Spinal cord (tissue), 10 donors: ENCODE measurements around the gene NR2C2. TPM values are rescaled to one million over a fixed set of nuclear protein-coding genes. Genes with fewer than 3 reads are reported as not detected.
A peak's percentile ranks its signal among the peaks of the same experiment; 100 is the strongest.

ENCODE experiments used
- DNase-seq, 6 donors: peaks; one replicate each; pipeline versions ENCODE4 v3.0.0 to v3.0.0-alpha.2; 2013 to 2015; ENCODE audit warnings: low spot score in 6 of 6, low read depth in 4 of 6
- H3K27ac ChIP-seq: one replicate; pipeline ENCODE4 v1.5.1; 2013; ENCODE audit warnings: low read depth, low read length, control low read depth
- H3K27me3 ChIP-seq: one replicate; pipeline ENCODE4 v1.6.1; 2013; ENCODE audit warnings: low read length; ENCODE audit not compliant: control insufficient read depth, insufficient read depth
- H3K36me3 ChIP-seq: one replicate; pipeline ENCODE4 v1.6.1; 2013; ENCODE audit warnings: low read length; ENCODE audit not compliant: control insufficient read depth, insufficient read depth
- H3K4me1 ChIP-seq: one replicate; pipeline ENCODE4 v1.6.1; 2013; ENCODE audit warnings: low read length; ENCODE audit not compliant: control insufficient read depth, insufficient read depth
- H3K4me3 ChIP-seq: one replicate; pipeline ENCODE4 v1.5.1; 2013; ENCODE audit warnings: low read depth, low read length, control low read depth
- H3K9me3 ChIP-seq: one replicate; pipeline ENCODE4 v1.6.1; 2013; ENCODE audit warnings: low read length; ENCODE audit not compliant: control insufficient read depth, insufficient read depth
- WGBS: methylation state at CpG from one replicate; pipeline ENCODE4 v1.1.5; 2013; ENCODE audit warnings: missing lambda C conversion rate; ENCODE audit not compliant: insufficient coverage; 5-methylcytosine and 5-hydroxymethylcytosine counted together
- polyA plus RNA-seq, 2 donors: library from polyadenylated mRNA; unstranded; fragments of 120-200 nt; gene quantifications; one replicate each; pipeline ENCODE4 v1.2.1, GENCODE V29; 2013; ENCODE audit not compliant: insufficient read length in 2 of 2
- total RNA-seq, 2 donors: library from RNA; depleted of rRNA in 1 of 2; stranded (reverse); fragments of 120-200 nt in 1 of 2; fragments of >200 nt in 1 of 2; gene quantifications; one replicate each; pipeline versions ENCODE4 v1.2.3 to v1.2.4, GENCODE V29; 2013 to 2014
- donor health status: healthy.

Gene NR2C2
- total and polyA plus RNA-seq, 4 donors, result 41.4 to 56.5 (median 53.4) TPM

- Histone ChIP-seq H3K27me3 (no peaks in the 10 kb centered on the region), H3K4me3 (no peak overlapping the region), H3K27ac (no peak overlapping the region), H3K9me3 (no peaks in the 10 kb centered on the region), H3K4me1 (peaks cover 7% of the 10 kb centered on the region), H3K36me3 (peaks cover 3% of the 10 kb centered on the region)
- 21% methylated on average over 10 of the region's 10 CpGs for WGBS
- DNase-seq, result peak; percentile 72 to 96 (median 78)
Measured at GRCh38 chr3:14921034-14921616, 26.3 kb upstream of the NR2C2 start.

- DNase-seq, result no peak
- H3K36me3 ChIP-seq, result peaks cover 3% of the 10 kb centered on the region
- H3K4me3 ChIP-seq, result no peak overlapping the region
- peaks cover 7% of the 10 kb centered on the region for H3K4me1 ChIP-seq
- H3K27me3 ChIP-seq, result no peaks in the 10 kb centered on the region
- WGBS, result 81% methylated on average over 14 of the region's 21 CpGs
- no peaks in the 10 kb centered on the region for H3K9me3 ChIP-seq
- H3K27ac ChIP-seq, result no peak overlapping the region
Measured at GRCh38 chr3:14921811-14922705, 25.3 kb upstream of the NR2C2 start.

GRCh38 chr3:14922863-14923262, 24.5 kb upstream of the NR2C2 start:
- peaks cover 3% of the 10 kb centered on the region for H3K36me3 ChIP-seq
- H3K4me1 ChIP-seq, result peaks cover 7% of the 10 kb centered on the region
- DNase-seq, result no peak
- H3K4me3 ChIP-seq, result no peak overlapping the region
- no peaks in the 10 kb centered on the region for H3K9me3 ChIP-seq
- H3K27ac ChIP-seq, result no peak overlapping the region
- WGBS, result 96% methylated on average over 13 of the region's 13 CpGs
- no peaks in the 10 kb centered on the region for H3K27me3 ChIP-seq

GRCh38 chr3:14923476-14923875, 23.9 kb upstream of the NR2C2 start:
- Histone ChIP-seq H3K27me3 (no peaks in the 10 kb centered on the region), H3K36me3 (peaks cover 3% of the 10 kb centered on the region), H3K27ac (no peak overlapping the region), H3K9me3 (no peaks in the 10 kb centered on the region), H3K4me1 (peaks cover 7% of the 10 kb centered on the region), H3K4me3 (no peak overlapping the region)
- DNase-seq, result no peak
- 69% methylated on average over 4 of the region's 6 CpGs for WGBS

- Histone ChIP-seq H3K4me1 (peaks cover 5% of the 10 kb centered on the region), H3K4me3 (no peak overlapping the region), H3K27me3 (no peaks in the 10 kb centered on the region), H3K36me3 (peaks cover 3% of the 10 kb centered on the region), H3K27ac (no peak overlapping the region), H3K9me3 (no peaks in the 10 kb centered on the region)
- DNase-seq, result peak in 5 of 6 donors; percentile 45 to 93 (median 63)
- 46% methylated on average over 5 of the region's 9 CpGs for WGBS
Measured at GRCh38 chr3:14925729-14926591, 21.4 kb upstream of the NR2C2 start.

GRCh38 chr3:14926592-14926991, 20.8 kb upstream of the NR2C2 start:
- Histone ChIP-seq H3K36me3 (peaks cover 3% of the 10 kb centered on the region), H3K4me1 (no peaks in the 10 kb centered on the region)

GRCh38 chr3:14927308-14927707, 20.1 kb upstream of the NR2C2 start:
- no peaks in the 10 kb centered on the region for H3K4me1 ChIP-seq
- H3K9me3 ChIP-seq, result no peaks in the 10 kb centered on the region
- peaks cover 3% of the 10 kb centered on the region for H3K36me3 ChIP-seq
- WGBS, result 100% methylated on average over 3 of the region's 5 CpGs
- no peak for DNase-seq
- H3K27me3 ChIP-seq, result no peaks in the 10 kb centered on the region
- no peak overlapping the region for H3K4me3 ChIP-seq
- no peak overlapping the region for H3K27ac ChIP-seq

More at GRCh38 chr3:14926592-14926991, 20.8 kb upstream of the NR2C2 start:
- Histone ChIP-seq H3K27me3 (no peaks in the 10 kb centered on the region), H3K9me3 (no peaks in the 10 kb centered on the region), H3K4me3 (no peak overlapping the region), H3K27ac (no peak overlapping the region)
- WGBS, result 56% methylated on average over 1 of the region's 1 CpG
- no peak for DNase-seq

GRCh38 chr3:14929310-14930074, 17.9 kb upstream of the NR2C2 start:
- Histone ChIP-seq H3K4me3 (no peak overlapping the region), H3K27me3 (no peaks in the 10 kb centered on the region), H3K27ac (no peak overlapping the region), H3K4me1 (no peaks in the 10 kb centered on the region), H3K9me3 (no peaks in the 10 kb centered on the region), H3K36me3 (no peaks in the 10 kb centered on the region)
- no peak for DNase-seq
- no CpG with 5 or more reads among the region's 2 CpGs for WGBS
